SK-N-SH (cell line): ENCODE measurements around the gene BID. TPM values are rescaled to one million over a fixed set of nuclear protein-coding genes. Genes with fewer than 3 reads are reported as not detected.

Source experiments
- CTCF ChIA-PET: fragments of 300-600, 350-600 bp; formaldehyde crosslinking; extraction: SDS; loops from one replicate; lab custom pipeline; 2021; lab: Yijun Ruan, JAX
- POLR2A ChIA-PET: fragments of 350-600 bp; sonication (Branson Sonifier 250); formaldehyde crosslinking; extraction: SDS; loops from one replicate; lab custom pipeline; 2020; ENCODE audit warnings: antibody characterized with exemption, inconsistent platforms; lab: Yijun Ruan, JAX
- DNase-seq: peaks from one replicate; pipeline ENCODE4 v3.0.0; 2012
- H2AFZ ChIP-seq: fragments of 200-600 bp; sonication (generic); 2 replicates; pipeline ENCODE4 v1.8.1; 2016; ENCODE audit warnings: antibody characterized with exemption, mild to moderate bottlenecking, low read depth
- H3F3A ChIP-seq: fragments of 200-600 bp; sonication (generic); replicated peaks from 2 replicates; pipeline ENCODE3; 2016; ENCODE audit warnings: antibody characterized with exemption, mild to moderate bottlenecking; ENCODE audit not compliant: insufficient read depth
- H3K27ac ChIP-seq, 2 experiments: fragments of 200-500 bp in 1 of 2; fragments of 200-600 bp in 1 of 2; sonication (Bioruptor generic) in 1 of 2; sonication (generic), shearing (Covaris generic) in 1 of 2; 2 replicates each; pipeline versions ENCODE4 v1.5.1 to v1.6.1; 2014 to 2016; ENCODE audit warnings: low read depth in 2 of 2, inconsistent platforms in 1 of 2, low read length in 1 of 2, mild to moderate bottlenecking in 1 of 2, mixed read lengths in 1 of 2
- H3K27me3 ChIP-seq: fragments of 200-600 bp; sonication (generic), shearing (Covaris generic); 2 replicates; pipeline ENCODE4 v1.6.1; 2016; ENCODE audit warnings: mixed run types; ENCODE audit not compliant: insufficient read depth
- H3K36me3 ChIP-seq, 2 experiments: fragments of 200-500 bp in 1 of 2; fragments of 200-600 bp in 1 of 2; sonication (Bioruptor generic) in 1 of 2; sonication (generic) in 1 of 2; replicated peaks in 1 of 2; 2 replicates each; pipeline versions ENCODE3 to v1.5.1; 2014 to 2016; ENCODE audit warnings: low read length in 1 of 2, mild to moderate bottlenecking in 1 of 2; ENCODE audit not compliant: insufficient read depth in 2 of 2, control insufficient read depth in 1 of 2
- H3K4me1 ChIP-seq, 2 experiments: fragments of 200-500 bp in 1 of 2; fragments of 200-600 bp in 1 of 2; sonication (Bioruptor generic) in 1 of 2; sonication (generic), shearing (Covaris generic) in 1 of 2; 2 replicates each; pipeline versions ENCODE4 v1.5.1 to v1.6.1; 2014 to 2016; ENCODE audit warnings: low read depth in 1 of 2, low read length in 1 of 2, mixed run types in 1 of 2; ENCODE audit not compliant: insufficient read depth in 2 of 2, control insufficient read depth in 1 of 2
- H3K4me2 ChIP-seq: fragments of 200-600 bp; sonication (generic), shearing (Covaris generic); 2 replicates; pipeline ENCODE4 v1.6.1; 2017; ENCODE audit warnings: mixed run types
- H3K4me3 ChIP-seq, 2 experiments: fragments of 200-500 bp in 1 of 2; fragments of 200-600 bp in 1 of 2; sonication (Bioruptor generic) in 1 of 2; sonication (generic), shearing (Covaris generic) in 1 of 2; 2 replicates each; pipeline versions ENCODE4 v1.5.1 to v1.8.1; 2014 to 2016; ENCODE audit warnings: low read depth in 2 of 2, inconsistent platforms in 1 of 2, low read length in 1 of 2, mild to moderate bottlenecking in 1 of 2, mixed read lengths in 1 of 2, moderate library complexity in 1 of 2
- H3K79me2 ChIP-seq: fragments of 200-600 bp; sonication (generic); 2 replicates; pipeline ENCODE4 v1.8.1; 2017; ENCODE audit warnings: mild to moderate bottlenecking; ENCODE audit not compliant: insufficient read depth
- H3K9ac ChIP-seq: fragments of 200-600 bp; sonication (generic); 2 replicates; pipeline ENCODE4 v1.6.1; 2017; ENCODE audit warnings: mixed run types
- H3K9me2 ChIP-seq: fragments of 200-600 bp; sonication (generic); 2 replicates; pipeline ENCODE4 v1.6.1; 2017; ENCODE audit warnings: mixed run types
- H3K9me3 ChIP-seq: fragments of 200-600 bp; sonication (generic); 2 replicates; pipeline ENCODE4 v1.6.1; 2017; ENCODE audit warnings: mixed run types, mild to moderate bottlenecking, moderate library complexity
- H4K20me1 ChIP-seq: fragments of 200-600 bp; sonication (generic); 2 replicates; pipeline ENCODE4 v1.6.1; 2017; ENCODE audit warnings: mild to moderate bottlenecking, mixed run types; ENCODE audit not compliant: insufficient read depth
- EZH2phosphoT487 ChIP-seq: fragments of 200-600 bp; sonication (generic); IDR thresholded peaks from 2 replicates; pipeline ENCODE4 v1.6.1; 2017; ENCODE audit warnings: low read depth, mixed run types, mild to moderate bottlenecking, antibody characterized with exemption, moderate library complexity, borderline replicate concordance
- FOSL2 ChIP-seq: IDR thresholded peaks from 2 replicates; pipeline ENCODE4 v1.4.0; 2012; ENCODE audit warnings: low read depth, mild to moderate bottlenecking, moderate library complexity, borderline replicate concordance
- GABPA ChIP-seq: IDR thresholded peaks from 2 replicates; pipeline ENCODE4 v1.4.0; 2012; ENCODE audit warnings: low read depth, mild to moderate bottlenecking
- GATA2 ChIP-seq: sonication (generic); formaldehyde crosslinking; IDR thresholded peaks from 2 replicates; pipeline ENCODE4 v1.5.0; 2020; ENCODE audit warnings: mild to moderate bottlenecking, missing genetic modification reagents
- MXI1 ChIP-seq: IDR thresholded peaks from 2 replicates; pipeline ENCODE4 v1.6.1; 2012; ENCODE audit warnings: mild to moderate bottlenecking, low read depth, low read length, improper control_type of control experiment
- NFIC ChIP-seq: IDR thresholded peaks from 2 replicates; pipeline ENCODE4 v1.4.0; 2012; ENCODE audit warnings: borderline replicate concordance
- RAD21 ChIP-seq: IDR thresholded peaks from 2 replicates; pipeline ENCODE4 v1.6.1; 2012; ENCODE audit warnings: mild to moderate bottlenecking, low read length
- RFX5 ChIP-seq: IDR thresholded peaks from 2 replicates; pipeline ENCODE4 v1.6.1; 2012; ENCODE audit warnings: mild to moderate bottlenecking, improper control_type of control experiment, low read length
- RXRA ChIP-seq: IDR thresholded peaks from 2 replicates; pipeline ENCODE4 v1.4.0; 2012; ENCODE audit warnings: low read depth, mild to moderate bottlenecking, borderline replicate concordance
- SIN3A ChIP-seq: IDR thresholded peaks from 2 replicates; pipeline ENCODE4 v1.6.1; 2012; ENCODE audit warnings: low read depth, mild to moderate bottlenecking, low read length, moderate library complexity, borderline replicate concordance
- TEAD4 ChIP-seq: IDR thresholded peaks from 2 replicates; pipeline ENCODE4 v1.4.0; 2012; ENCODE audit warnings: mild to moderate bottlenecking, borderline replicate concordance; ENCODE audit not compliant: insufficient read depth
- YY1 ChIP-seq: IDR thresholded peaks from 2 replicates; pipeline ENCODE4 v1.4.0; 2012; ENCODE audit warnings: low read depth, mild to moderate bottlenecking
- WGBS: methylation state at CpG from one replicate; pipeline ENCODE4 v1.1.6; 2017; ENCODE audit warnings: low lambda C conversion rate; 5-methylcytosine and 5-hydroxymethylcytosine counted together
- polyA plus RNA-seq, 3 experiments: library from polyadenylated mRNA; depleted of rRNA; stranded (reverse); fragments of >200 nt; gene quantifications; 2 replicates each; pipeline ENCODE4 v1.2.3, GENCODE V29; 2012
- TF ChIP-seq, protein P1 (sequence below): fragments of 150-350 bp; IDR thresholded peaks from 2 replicates; pipeline ENCODE4 v1.6.1; 2017; ENCODE audit warnings: antibody characterized with exemption, low read length, low read depth, borderline replicate concordance
- TF ChIP-seq, protein P2 (sequence below): fragments of 200-600 bp; sonication (generic); IDR thresholded peaks from 2 replicates; pipeline ENCODE4 v1.6.1; 2017; ENCODE audit warnings: antibody characterized with exemption, mild to moderate bottlenecking, moderate library complexity
- TF ChIP-seq, protein P3 (sequence below): IDR thresholded peaks from 2 replicates; pipeline ENCODE4 v1.4.0; 2012; ENCODE audit warnings: low read depth
- TF ChIP-seq, protein P4 (sequence below): IDR thresholded peaks from 2 replicates; pipeline ENCODE4; 2012
- TF ChIP-seq, protein P5 (sequence below): IDR thresholded peaks from 2 replicates; pipeline ENCODE4 v1.6.1; 2012; ENCODE audit warnings: mild to moderate bottlenecking, low read depth, low read length, moderate library complexity

The BID gene
- polyA plus RNA-seq, 1 of the 3 experiments (the other 2 are of a cell fraction) = 139 TPM

DNA sequence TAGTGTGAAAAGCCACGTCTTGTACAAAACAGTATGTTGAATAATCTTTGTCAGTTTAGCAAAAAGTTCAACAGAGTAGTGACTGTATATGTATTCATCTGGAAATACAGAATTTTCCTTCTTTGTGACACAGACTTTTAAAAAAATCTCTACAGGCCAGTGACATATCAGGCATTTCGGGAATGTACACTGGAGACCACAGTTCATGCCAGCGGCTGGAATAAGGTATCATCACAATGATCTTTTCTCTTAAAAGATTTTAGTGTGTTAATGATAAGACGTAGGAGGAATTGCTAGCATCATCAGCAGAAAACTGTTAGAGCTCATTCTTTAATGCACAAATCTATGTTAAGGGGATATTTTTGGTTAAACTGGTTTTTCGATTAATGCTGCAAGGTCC is 78.3 kb downstream of the BID start:
- DNase-seq = no peak
- H3K9me3 ChIP-seq = no peaks in the 10 kb centered on the region
- WGBS = 77% methylated on average over 5 of the region's 5 CpGs
- H4K20me1 ChIP-seq = no peaks in the 10 kb centered on the region
- no peaks in the 10 kb centered on the region for H3K9me2 ChIP-seq
- no peak overlapping the region for H3K4me2 ChIP-seq
- peaks cover 21% of the 10 kb centered on the region for H3F3A ChIP-seq
- H3K36me3 ChIP-seq = peaks cover 5 to 10% of the 10 kb centered on the region in 2 experiments
- no peak overlapping the region for H3K4me3 ChIP-seq
- no peaks in the 10 kb centered on the region; the same call in 1 of the 2 replicates for H3K79me2 ChIP-seq
- ChIA-PET CTCF (no interaction called here), POLR2A (no interaction called here)
- H3K27me3 ChIP-seq = no peaks in the 10 kb centered on the region
- TF ChIP-seq GATA2 (CRISPR knock-in tag) (no peak), RFX5 (no peak), NFIC (no peak), SIN3A (no peak), TEAD4 (no peak), RXRA (no peak), MXI1 (no peak), EZH2phosphoT487 (no peak), FOSL2 (no peak), YY1 (no peak), RAD21 (no peak), GABPA (no peak)
- TF ChIP-seq, protein P1, sequence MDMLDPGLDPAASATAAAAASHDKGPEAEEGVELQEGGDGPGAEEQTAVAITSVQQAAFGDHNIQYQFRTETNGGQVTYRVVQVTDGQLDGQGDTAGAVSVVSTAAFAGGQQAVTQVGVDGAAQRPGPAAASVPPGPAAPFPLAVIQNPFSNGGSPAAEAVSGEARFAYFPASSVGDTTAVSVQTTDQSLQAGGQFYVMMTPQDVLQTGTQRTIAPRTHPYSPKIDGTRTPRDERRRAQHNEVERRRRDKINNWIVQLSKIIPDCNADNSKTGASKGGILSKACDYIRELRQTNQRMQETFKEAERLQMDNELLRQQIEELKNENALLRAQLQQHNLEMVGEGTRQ = no peak
- TF ChIP-seq, protein P2, sequence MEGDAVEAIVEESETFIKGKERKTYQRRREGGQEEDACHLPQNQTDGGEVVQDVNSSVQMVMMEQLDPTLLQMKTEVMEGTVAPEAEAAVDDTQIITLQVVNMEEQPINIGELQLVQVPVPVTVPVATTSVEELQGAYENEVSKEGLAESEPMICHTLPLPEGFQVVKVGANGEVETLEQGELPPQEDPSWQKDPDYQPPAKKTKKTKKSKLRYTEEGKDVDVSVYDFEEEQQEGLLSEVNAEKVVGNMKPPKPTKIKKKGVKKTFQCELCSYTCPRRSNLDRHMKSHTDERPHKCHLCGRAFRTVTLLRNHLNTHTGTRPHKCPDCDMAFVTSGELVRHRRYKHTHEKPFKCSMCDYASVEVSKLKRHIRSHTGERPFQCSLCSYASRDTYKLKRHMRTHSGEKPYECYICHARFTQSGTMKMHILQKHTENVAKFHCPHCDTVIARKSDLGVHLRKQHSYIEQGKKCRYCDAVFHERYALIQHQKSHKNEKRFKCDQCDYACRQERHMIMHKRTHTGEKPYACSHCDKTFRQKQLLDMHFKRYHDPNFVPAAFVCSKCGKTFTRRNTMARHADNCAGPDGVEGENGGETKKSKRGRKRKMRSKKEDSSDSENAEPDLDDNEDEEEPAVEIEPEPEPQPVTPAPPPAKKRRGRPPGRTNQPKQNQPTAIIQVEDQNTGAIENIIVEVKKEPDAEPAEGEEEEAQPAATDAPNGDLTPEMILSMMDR = no peak
- TF ChIP-seq, protein P3, sequence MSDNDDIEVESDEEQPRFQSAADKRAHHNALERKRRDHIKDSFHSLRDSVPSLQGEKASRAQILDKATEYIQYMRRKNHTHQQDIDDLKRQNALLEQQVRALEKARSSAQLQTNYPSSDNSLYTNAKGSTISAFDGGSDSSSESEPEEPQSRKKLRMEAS = no peak
- TF ChIP-seq, protein P4, sequence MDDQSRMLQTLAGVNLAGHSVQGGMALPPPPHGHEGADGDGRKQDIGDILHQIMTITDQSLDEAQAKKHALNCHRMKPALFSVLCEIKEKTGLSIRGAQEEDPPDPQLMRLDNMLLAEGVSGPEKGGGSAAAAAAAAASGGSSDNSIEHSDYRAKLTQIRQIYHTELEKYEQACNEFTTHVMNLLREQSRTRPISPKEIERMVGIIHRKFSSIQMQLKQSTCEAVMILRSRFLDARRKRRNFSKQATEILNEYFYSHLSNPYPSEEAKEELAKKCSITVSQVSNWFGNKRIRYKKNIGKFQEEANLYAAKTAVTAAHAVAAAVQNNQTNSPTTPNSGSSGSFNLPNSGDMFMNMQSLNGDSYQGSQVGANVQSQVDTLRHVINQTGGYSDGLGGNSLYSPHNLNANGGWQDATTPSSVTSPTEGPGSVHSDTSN = no peak
- TF ChIP-seq, protein P5, sequence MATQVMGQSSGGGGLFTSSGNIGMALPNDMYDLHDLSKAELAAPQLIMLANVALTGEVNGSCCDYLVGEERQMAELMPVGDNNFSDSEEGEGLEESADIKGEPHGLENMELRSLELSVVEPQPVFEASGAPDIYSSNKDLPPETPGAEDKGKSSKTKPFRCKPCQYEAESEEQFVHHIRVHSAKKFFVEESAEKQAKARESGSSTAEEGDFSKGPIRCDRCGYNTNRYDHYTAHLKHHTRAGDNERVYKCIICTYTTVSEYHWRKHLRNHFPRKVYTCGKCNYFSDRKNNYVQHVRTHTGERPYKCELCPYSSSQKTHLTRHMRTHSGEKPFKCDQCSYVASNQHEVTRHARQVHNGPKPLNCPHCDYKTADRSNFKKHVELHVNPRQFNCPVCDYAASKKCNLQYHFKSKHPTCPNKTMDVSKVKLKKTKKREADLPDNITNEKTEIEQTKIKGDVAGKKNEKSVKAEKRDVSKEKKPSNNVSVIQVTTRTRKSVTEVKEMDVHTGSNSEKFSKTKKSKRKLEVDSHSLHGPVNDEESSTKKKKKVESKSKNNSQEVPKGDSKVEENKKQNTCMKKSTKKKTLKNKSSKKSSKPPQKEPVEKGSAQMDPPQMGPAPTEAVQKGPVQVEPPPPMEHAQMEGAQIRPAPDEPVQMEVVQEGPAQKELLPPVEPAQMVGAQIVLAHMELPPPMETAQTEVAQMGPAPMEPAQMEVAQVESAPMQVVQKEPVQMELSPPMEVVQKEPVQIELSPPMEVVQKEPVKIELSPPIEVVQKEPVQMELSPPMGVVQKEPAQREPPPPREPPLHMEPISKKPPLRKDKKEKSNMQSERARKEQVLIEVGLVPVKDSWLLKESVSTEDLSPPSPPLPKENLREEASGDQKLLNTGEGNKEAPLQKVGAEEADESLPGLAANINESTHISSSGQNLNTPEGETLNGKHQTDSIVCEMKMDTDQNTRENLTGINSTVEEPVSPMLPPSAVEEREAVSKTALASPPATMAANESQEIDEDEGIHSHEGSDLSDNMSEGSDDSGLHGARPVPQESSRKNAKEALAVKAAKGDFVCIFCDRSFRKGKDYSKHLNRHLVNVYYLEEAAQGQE = no peak
- peaks cover 0 to 11% of the 10 kb centered on the region in 2 experiments; a peak in 1 of 4 replicates for H3K4me1 ChIP-seq
- H2AFZ ChIP-seq = no peak overlapping the region
- no peak overlapping the region for H3K9ac ChIP-seq
- no peak overlapping the region for H3K27ac ChIP-seq
